Measurements from ENCODE around the gene TGFBR2.
A peak's percentile ranks its signal among the peaks of the same experiment; 100 is the strongest.

TGFBR2 gene

DNA sequence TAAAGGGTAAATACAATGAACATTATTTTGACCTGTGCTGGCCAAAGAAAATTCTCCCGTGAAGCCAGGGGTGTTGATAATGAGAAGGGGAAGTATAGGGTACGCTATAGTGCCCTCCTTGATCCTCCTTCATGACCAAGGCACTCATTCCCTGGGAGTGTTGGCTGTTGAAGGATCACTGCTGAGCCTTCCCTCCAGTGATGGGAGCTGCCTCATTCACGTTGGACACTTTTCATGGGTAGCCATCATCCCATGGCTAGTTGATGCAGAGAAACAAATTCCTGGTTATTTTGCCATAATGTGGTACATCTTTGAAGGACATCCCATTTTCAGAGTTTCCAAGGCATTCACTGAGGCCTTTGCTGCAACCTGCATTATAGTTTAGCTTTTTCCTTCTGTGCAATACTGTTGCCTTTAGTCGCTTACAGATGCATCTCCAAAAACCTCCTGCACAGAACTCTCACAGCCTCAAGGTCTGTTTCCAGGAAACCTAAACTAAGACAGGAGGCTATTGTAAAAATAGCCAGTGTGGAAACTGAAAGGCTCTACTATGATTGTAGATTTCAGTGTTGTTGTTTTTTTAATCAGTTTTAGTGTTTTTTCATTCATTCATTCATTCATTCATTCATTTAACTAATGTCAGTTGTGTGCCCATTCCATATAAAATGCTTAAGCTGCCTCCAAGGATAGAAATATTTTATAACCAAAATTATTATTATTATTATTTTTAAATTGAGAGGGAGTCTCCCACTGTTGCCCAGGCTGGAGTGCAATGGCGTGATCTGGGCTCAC lies 40.8 kb downstream of the TGFBR2 start:
- Histone ChIP-seq H3K36me3 (replicated peaks) (peaks cover 64% of the 10 kb centered on the region), H3K27ac (no peak overlapping the region), H3K27me3 (replicated peaks) (no peaks in the 10 kb centered on the region), H3K4me3 (ENCODE audit: low read depth, low read length) (no peak overlapping the region)
- in situ Hi-C loops (cut with HindIII; ENCODE audit: low pct_ligation_motif_present, low sequenced_read_pairs), result no loop called here
- DNase-seq, result no peak
- TF ChIP-seq, protein P1, sequence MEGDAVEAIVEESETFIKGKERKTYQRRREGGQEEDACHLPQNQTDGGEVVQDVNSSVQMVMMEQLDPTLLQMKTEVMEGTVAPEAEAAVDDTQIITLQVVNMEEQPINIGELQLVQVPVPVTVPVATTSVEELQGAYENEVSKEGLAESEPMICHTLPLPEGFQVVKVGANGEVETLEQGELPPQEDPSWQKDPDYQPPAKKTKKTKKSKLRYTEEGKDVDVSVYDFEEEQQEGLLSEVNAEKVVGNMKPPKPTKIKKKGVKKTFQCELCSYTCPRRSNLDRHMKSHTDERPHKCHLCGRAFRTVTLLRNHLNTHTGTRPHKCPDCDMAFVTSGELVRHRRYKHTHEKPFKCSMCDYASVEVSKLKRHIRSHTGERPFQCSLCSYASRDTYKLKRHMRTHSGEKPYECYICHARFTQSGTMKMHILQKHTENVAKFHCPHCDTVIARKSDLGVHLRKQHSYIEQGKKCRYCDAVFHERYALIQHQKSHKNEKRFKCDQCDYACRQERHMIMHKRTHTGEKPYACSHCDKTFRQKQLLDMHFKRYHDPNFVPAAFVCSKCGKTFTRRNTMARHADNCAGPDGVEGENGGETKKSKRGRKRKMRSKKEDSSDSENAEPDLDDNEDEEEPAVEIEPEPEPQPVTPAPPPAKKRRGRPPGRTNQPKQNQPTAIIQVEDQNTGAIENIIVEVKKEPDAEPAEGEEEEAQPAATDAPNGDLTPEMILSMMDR (IDR thresholded peaks at IDR 0.05; ENCODE audit: low read depth, low read length, missing control alignments), result no peak

DNA sequence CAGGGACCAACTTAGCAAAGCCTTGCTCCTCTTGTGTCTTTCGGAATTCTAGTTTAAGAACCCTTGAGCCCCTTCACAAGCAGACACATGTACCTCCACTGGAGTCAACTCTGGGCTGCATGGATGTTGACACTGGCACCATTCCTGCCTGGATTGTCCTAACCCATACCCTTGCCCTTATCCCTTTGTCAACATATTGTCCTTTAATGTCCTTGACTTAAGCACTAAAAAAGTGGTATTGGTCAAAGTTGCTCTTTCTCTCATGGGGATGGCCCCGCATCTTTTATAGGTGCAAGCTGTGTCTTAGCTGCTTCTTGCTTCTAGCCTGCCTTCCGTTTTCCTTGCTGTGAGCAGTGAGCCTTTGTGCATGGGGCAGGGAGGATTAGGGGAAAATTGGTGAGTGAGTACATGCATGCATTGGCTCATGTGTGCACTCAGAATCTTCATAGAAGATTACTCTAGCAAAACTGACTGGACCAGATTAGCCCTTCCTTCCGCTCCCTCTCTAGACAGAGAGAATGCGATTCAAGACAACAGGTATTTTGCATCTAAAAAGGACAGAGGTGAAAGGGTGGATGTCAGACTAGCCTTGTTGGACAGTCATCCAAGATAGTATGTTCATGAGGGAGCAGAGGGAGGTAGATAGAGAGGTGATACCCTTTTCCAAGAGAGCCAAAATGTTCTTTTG lies 42.4 kb downstream of the TGFBR2 start:
- no peak overlapping the region for H3K4me3 ChIP-seq (ENCODE audit: low read depth, low read length)
- no peaks in the 10 kb centered on the region for H3K27me3 ChIP-seq (replicated peaks)
- in situ Hi-C loops (cut with HindIII; ENCODE audit: low pct_ligation_motif_present, low sequenced_read_pairs), result no loop called here
- peaks cover 67% of the 10 kb centered on the region for H3K36me3 ChIP-seq (replicated peaks)
- H3K27ac ChIP-seq, result peak overlapping the region; percentile 53
- TF ChIP-seq, protein P1 (IDR thresholded peaks at IDR 0.05; ENCODE audit: low read depth, low read length, missing control alignments), result no peak
- no peak for DNase-seq

DNA sequence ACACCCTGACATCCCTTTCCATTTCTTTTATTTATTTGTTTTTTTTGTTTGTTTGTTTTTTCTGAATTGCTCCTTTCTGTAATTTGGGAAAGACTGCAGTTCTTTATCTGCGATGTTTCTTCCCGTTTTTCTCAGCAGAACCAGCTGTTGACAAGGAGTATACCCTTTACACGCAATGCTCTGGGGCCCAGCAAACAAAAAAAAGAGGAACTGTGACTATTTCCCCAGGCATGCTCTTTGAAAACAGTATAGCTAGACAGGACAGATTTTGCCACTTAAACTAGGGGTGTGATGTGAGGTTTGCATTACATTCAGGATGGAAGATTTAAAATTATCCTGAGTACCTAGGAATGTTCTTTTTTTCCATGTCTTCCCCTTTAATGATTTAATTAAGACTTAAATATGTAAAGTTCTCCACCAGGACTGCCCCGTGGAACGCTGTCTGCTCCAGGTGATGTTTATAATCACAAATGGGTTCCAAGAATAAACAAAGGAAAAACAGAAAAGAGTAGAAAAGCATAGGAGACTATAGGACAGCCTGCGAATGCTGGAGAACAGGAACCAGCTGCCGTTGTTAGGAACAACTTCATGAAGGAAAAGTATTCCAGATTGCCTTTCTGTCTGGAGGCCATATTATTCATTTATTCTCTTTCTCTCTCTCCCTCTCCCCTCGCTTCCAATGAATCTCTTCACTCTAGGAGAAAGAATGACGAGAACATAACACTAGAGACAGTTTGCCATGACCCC lies 43.3 kb downstream of the TGFBR2 start:
- in situ Hi-C loops (cut with HindIII; ENCODE audit: low pct_ligation_motif_present, low sequenced_read_pairs), result no loop called here
- Histone ChIP-seq H3K27ac (peak overlapping the region; percentile 65), H3K27me3 (replicated peaks) (no peaks in the 10 kb centered on the region), H3K4me3 (ENCODE audit: low read depth, low read length) (no peak overlapping the region), H3K36me3 (replicated peaks) (peaks cover 72% of the 10 kb centered on the region)
- TF ChIP-seq, protein P1 (IDR thresholded peaks at IDR 0.05; ENCODE audit: low read depth, low read length, missing control alignments), result no peak
- peak; percentile 74 for DNase-seq

DNA sequence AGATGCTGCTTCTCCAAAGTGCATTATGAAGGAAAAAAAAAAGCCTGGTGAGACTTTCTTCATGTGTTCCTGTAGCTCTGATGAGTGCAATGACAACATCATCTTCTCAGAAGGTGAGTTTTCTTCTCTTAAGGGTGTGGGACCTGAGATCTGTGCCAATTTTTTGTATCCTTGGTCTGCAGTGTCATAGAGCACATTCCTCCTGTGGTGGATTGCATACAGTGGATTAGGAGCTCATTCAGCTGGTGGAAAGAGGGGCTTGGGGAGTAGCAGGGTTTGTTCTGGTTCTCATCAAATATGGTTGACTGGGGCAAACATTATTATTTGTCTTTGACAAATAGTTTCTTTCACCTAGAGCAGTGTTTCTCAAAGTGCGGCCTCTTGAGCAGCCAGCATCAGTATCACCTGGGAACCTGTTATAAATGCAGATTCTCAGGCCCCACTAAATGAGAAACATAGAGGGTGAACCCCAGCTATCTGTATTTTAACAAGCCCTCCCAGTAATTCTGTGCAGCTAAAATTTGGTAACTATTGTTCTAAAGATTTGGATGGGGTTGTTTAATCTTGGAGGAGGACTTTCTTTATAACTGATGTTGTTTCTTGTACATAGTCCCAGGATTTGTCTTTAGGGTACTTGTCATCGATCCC lies 44.1 kb downstream of the TGFBR2 start:
- peaks cover 68% of the 10 kb centered on the region for H3K36me3 ChIP-seq (replicated peaks)
- peak overlapping the region; percentile 65 for H3K27ac ChIP-seq
- DNase-seq, result no peak
- no peak overlapping the region for H3K4me3 ChIP-seq (ENCODE audit: low read depth, low read length)
- TF ChIP-seq, protein P1 (IDR thresholded peaks at IDR 0.05; ENCODE audit: low read depth, low read length, missing control alignments), result no peak
- no peaks in the 10 kb centered on the region for H3K27me3 ChIP-seq (replicated peaks)
- in situ Hi-C loops (cut with HindIII; ENCODE audit: low pct_ligation_motif_present, low sequenced_read_pairs), result no loop called here

DNA sequence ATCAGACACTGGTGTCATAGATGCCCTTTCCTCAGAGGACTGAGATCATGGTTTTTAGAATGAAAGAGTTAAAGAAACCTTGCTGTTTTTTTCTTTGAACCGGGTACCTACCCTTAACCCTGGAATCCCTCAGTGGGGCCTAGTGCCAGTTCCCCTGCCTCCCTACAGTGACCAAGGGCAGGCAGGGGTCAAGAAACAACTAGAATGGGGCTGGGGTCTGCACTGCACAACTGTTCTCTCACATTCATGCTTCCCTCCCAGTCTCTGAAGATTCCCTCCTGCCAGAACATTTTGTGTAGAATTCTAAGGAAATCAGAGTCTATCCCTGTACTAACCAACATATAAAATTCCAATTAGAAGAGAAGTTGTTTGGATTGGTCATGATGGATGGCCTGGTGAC lies 47.9 kb downstream of the TGFBR2 start:
- H3K27me3 ChIP-seq (replicated peaks), result no peaks in the 10 kb centered on the region
- TF ChIP-seq, protein P1 (IDR thresholded peaks at IDR 0.05; ENCODE audit: low read depth, low read length, missing control alignments), result no peak
- DNase-seq, result no peak
- peaks cover 49% of the 10 kb centered on the region for H3K36me3 ChIP-seq (replicated peaks)
- H3K4me3 ChIP-seq (ENCODE audit: low read depth, low read length), result no peak overlapping the region
- no peak overlapping the region for H3K27ac ChIP-seq
- in situ Hi-C loops (cut with HindIII; ENCODE audit: low pct_ligation_motif_present, low sequenced_read_pairs), result no loop called here
